Keratinocyte (primary cell): ENCODE results near the gene LIG1. TPM values are rescaled to one million over a fixed set of nuclear protein-coding genes. Genes with fewer than 3 reads are reported as not detected.
A peak's percentile ranks its signal among the peaks of the same experiment; 100 is the strongest.

Experiments used
- DNase-seq: peaks from one replicate; pipeline ENCODE4 v3.0.0-alpha.2; 2011; ENCODE audit warnings: low read depth, missing footprints, low spot score
- FAIRE-seq: peaks from 2 replicates; lab custom pipeline; 2011; peaks lifted over from hg19 to GRCh38; lab: Jason Lieb, UNC
- H2AFZ ChIP-seq: 2 replicates; pipeline ENCODE4 v1.6.0; 2012; ENCODE audit warnings: low read length, control low read depth, inconsistent platforms; ENCODE audit not compliant: control insufficient read depth
- H3K27ac ChIP-seq: 2 replicates; pipeline ENCODE4 v1.5.1; 2011; ENCODE audit warnings: low read length; ENCODE audit not compliant: control insufficient read depth, insufficient read depth
- H3K27me3 ChIP-seq: 3 replicates; pipeline ENCODE4 v1.6.0; 2011; ENCODE audit warnings: low read length; ENCODE audit not compliant: control insufficient read depth, insufficient read depth; ENCODE audit errors: extremely low read depth
- H3K36me3 ChIP-seq, 2 experiments: 2 replicates in 1 of 2; 3 replicates in 1 of 2; pipeline ENCODE4 v1.5.1; 2011; ENCODE audit warnings: low read length in 2 of 2, mild to moderate bottlenecking in 1 of 2; ENCODE audit not compliant: control insufficient read depth in 2 of 2, insufficient read depth in 2 of 2; ENCODE audit errors: extremely low read depth in 1 of 2
- H3K4me1 ChIP-seq: 3 replicates; pipeline ENCODE4 v1.5.1; 2011; ENCODE audit warnings: low read length; ENCODE audit not compliant: control insufficient read depth, insufficient read depth; ENCODE audit errors: extremely low read depth
- H3K4me2 ChIP-seq: 3 replicates; pipeline ENCODE4 v1.6.0; 2011; ENCODE audit warnings: low read depth, low read length; ENCODE audit not compliant: control insufficient read depth, insufficient read depth; ENCODE audit errors: extremely low read depth
- H3K4me3 ChIP-seq, 3 experiments: fragments of 200-600 bp in 1 of 3; sonication (generic) in 1 of 3; 2 replicates in 2 of 3; 3 replicates in 1 of 3; pipeline ENCODE4 v1.5.1; 2011 to 2016; ENCODE audit warnings: low read length in 3 of 3, mild to moderate bottlenecking in 3 of 3, control low read depth in 2 of 3, inconsistent platforms in 1 of 3, low read depth in 1 of 3, mixed read lengths in 1 of 3, mixed run types in 1 of 3, moderate library complexity in 1 of 3; ENCODE audit not compliant: control insufficient read depth in 2 of 3, insufficient read depth in 2 of 3; ENCODE audit errors: extremely low read depth in 1 of 3
- H3K79me2 ChIP-seq: 2 replicates; pipeline ENCODE4 v1.6.0; 2012; ENCODE audit warnings: low read length; ENCODE audit not compliant: control insufficient read depth, insufficient read depth
- H3K9ac ChIP-seq: 3 replicates; pipeline ENCODE4 v1.6.0; 2011; ENCODE audit warnings: low read length; ENCODE audit not compliant: control insufficient read depth, insufficient read depth; ENCODE audit errors: extremely low read depth
- H3K9me1 ChIP-seq: 3 replicates; pipeline ENCODE4 v1.6.0; 2011; ENCODE audit warnings: low read length; ENCODE audit not compliant: control insufficient read depth, insufficient read depth; ENCODE audit errors: extremely low read depth
- H3K9me3 ChIP-seq: 2 replicates; pipeline ENCODE4 v1.5.1; 2012; ENCODE audit warnings: low read depth, low read length; ENCODE audit not compliant: control insufficient read depth
- H4K20me1 ChIP-seq: 3 replicates; pipeline ENCODE4 v1.6.0; 2011; ENCODE audit warnings: low read length; ENCODE audit not compliant: control insufficient read depth, insufficient read depth; ENCODE audit errors: extremely low read depth
- EZH2 ChIP-seq: IDR thresholded peaks from one replicate; pipeline ENCODE4 v1.6.1; 2012; ENCODE audit warnings: inconsistent platforms, mild to moderate bottlenecking, low read length, moderate library complexity
- dilution Hi-C: fragments of 300-500 bp; cut with MboI; formaldehyde crosslinking; loops from one replicate; pipeline ENCODE4 v1.7.0; 2020; ENCODE audit warnings: low sequenced_read_pairs; ENCODE audit not compliant: extremely low pct_ligation_motif_present
- polyA plus RNA-seq, 5 experiments: library from polyadenylated mRNA; depleted of rRNA in 3 of 5; stranded (reverse) in 3 of 5; stranded (forward) in 1 of 5; unstranded in 1 of 5; fragments of >200 nt; gene quantifications; 1 replicate in 1 of 5; 2 replicates in 3 of 5; 3 replicates in 1 of 5; pipeline versions ENCODE4 v1.2.1 to v1.2.3, GENCODE V29; 2011 to 2012; ENCODE audit warnings: missing spikeins in 2 of 5, low read depth in 1 of 5, low replicate concordance in 1 of 5
- TF ChIP-seq, protein P1 (sequence below), 3 experiments: IDR thresholded peaks in 1 of 3; conservative IDR thresholded peaks in 1 of 3; optimal IDR thresholded peaks in 1 of 3; 2 replicates in 2 of 3; 3 replicates in 1 of 3; pipeline versions ENCODE3 to v1.5.1; 2011; ENCODE audit warnings: low read length in 3 of 3, mild to moderate bottlenecking in 3 of 3, moderate library complexity in 2 of 3, control low read depth in 1 of 3, inconsistent platforms in 1 of 3; ENCODE audit not compliant: insufficient read depth in 2 of 3; ENCODE audit errors: extremely low read depth in 1 of 3

LIG1 gene
- polyA plus RNA-seq, 1 donor (not counting 4 experiments of a cell fraction or from before 2014, with no cell fraction given): 16.5 TPM

DNA sequence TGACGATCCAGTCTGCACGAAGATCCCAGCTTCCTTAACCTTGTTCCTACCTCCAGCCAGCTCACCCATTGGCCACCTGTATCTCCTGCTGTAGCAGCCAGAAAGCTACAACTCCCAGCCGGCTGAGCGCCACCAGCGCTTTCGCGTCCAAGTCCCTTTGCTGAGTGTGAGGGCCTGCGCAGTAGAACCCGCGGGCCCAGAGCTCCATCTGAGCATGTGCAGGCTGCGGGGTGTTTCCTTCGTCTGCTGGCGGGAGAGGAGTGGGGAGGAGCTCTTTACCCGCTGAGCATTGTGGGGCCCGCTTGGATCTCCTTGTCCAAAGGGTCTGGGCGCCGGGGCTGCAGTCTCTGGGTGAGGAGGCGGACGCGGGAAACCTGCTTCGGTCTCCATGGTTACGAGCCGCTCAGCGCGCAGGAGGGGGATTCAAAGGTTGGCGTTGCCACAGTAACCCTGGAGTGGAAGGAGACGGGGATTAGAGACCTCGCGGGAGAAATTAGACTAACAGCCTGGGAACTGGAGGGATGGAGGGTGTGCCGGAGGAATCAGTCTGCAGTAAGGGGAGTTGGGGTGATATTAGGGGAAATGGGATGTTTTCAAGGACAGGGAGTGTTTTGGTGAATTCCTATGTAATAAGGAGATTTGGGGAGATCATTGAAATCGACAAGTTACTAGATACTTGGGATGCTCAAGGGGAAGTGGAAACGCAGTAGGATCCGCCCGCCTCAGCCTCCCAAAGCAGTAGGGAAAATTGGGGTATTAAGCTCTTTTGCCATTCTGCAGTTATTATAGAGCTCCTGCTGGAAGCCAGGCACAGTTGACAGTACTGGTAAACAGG, 33.9 kb upstream of the LIG1 start:
- dilution Hi-C loops: no loop called here
- Histone ChIP-seq H3K4me3 (peak overlapping the region; percentile 76 to 97 (median 95)), H4K20me1 (no peaks in the 10 kb centered on the region), H3K9me1 (no peaks in the 10 kb centered on the region), H3K79me2 (peaks cover 12% of the 10 kb centered on the region), H3K9ac (peak overlapping the region; percentile 89), H3K4me2 (peak overlapping the region; percentile 98), H3K27me3 (no peaks in the 10 kb centered on the region), H3K9me3 (no peaks in the 10 kb centered on the region), H3K4me1 (peaks cover 7% of the 10 kb centered on the region), H3K36me3 (no peaks in the 10 kb centered on the region), H2AFZ (peak overlapping the region; percentile 99), H3K27ac (peak overlapping the region; percentile 61)
- TF ChIP-seq, protein P1, sequence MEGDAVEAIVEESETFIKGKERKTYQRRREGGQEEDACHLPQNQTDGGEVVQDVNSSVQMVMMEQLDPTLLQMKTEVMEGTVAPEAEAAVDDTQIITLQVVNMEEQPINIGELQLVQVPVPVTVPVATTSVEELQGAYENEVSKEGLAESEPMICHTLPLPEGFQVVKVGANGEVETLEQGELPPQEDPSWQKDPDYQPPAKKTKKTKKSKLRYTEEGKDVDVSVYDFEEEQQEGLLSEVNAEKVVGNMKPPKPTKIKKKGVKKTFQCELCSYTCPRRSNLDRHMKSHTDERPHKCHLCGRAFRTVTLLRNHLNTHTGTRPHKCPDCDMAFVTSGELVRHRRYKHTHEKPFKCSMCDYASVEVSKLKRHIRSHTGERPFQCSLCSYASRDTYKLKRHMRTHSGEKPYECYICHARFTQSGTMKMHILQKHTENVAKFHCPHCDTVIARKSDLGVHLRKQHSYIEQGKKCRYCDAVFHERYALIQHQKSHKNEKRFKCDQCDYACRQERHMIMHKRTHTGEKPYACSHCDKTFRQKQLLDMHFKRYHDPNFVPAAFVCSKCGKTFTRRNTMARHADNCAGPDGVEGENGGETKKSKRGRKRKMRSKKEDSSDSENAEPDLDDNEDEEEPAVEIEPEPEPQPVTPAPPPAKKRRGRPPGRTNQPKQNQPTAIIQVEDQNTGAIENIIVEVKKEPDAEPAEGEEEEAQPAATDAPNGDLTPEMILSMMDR (optimal IDR thresholded peaks at IDR 0.05 in 1 of 3, IDR thresholded peaks at IDR 0.05 in 1 of 3, conservative IDR thresholded peaks at IDR 0.05 in 1 of 3; ENCODE audit: extremely low read depth in 1 of 3, insufficient read depth in 2 of 3, low read length in 3 of 3): no peak
- TF ChIP-seq EZH2: no peak
- FAIRE-seq: peak; percentile 63
- DNase-seq: peak; percentile 94

DNA sequence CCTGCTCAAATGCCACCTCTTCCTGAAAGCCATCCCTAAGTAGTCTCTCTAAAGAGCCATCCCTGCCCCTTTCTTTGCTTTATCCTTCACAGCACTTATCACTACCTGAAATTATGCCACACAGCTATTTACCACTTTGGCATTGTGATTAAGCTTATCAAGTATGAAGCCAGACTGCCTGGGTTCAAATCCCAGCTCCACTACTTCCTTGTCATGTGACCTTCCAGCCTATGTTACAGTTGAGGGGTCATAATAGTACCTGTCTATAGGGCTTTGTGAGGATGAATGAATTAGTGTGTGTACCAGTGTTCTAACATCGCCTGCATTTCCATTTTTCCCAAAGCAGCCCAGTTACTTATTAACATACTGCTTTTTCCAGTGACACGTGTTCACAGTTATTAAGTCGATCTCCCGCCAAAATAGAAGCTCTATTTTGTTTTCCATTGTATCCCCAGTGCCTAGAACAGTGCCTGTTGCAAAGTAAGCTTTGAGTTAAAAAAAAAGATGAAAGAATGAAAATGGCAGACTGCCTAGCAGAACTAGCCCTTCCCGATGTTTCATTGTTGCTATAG, 33.2 kb upstream of the LIG1 start:
- FAIRE-seq: no peak

More for the DNA sequence above, 33.2 kb upstream of the LIG1 start:
- TF ChIP-seq, protein P1 (optimal IDR thresholded peaks at IDR 0.05 in 1 of 3, IDR thresholded peaks at IDR 0.05 in 1 of 3, conservative IDR thresholded peaks at IDR 0.05 in 1 of 3; ENCODE audit: extremely low read depth in 1 of 3, insufficient read depth in 2 of 3, low read length in 3 of 3): no peak
- no peak for TF ChIP-seq EZH2
- Histone ChIP-seq H3K79me2 (peaks cover 12% of the 10 kb centered on the region), H3K9me3 (no peaks in the 10 kb centered on the region), H2AFZ (peak overlapping the region; percentile 99), H3K9ac (peak overlapping the region; percentile 89), H3K9me1 (no peaks in the 10 kb centered on the region), H3K4me2 (peak overlapping the region; percentile 98), H3K27me3 (no peaks in the 10 kb centered on the region), H4K20me1 (no peaks in the 10 kb centered on the region), H3K4me1 (peaks cover 7% of the 10 kb centered on the region), H3K27ac (peak overlapping the region; percentile 61), H3K36me3 (no peaks in the 10 kb centered on the region), H3K4me3 (peak overlapping the region; percentile 76 to 97 (median 95))
- no peak for DNase-seq
- dilution Hi-C loops: no loop called here
